Muscle layer of duodenum (tissue), 2 donors: ENCODE results near the gene OTX1.

Source experiments
- H3K27ac ChIP-seq: one replicate; pipeline ENCODE4 v1.7.0; 2013; ENCODE audit warnings: mild to moderate bottlenecking, low read length
- H3K27me3 ChIP-seq: one replicate; pipeline ENCODE4 v1.7.0; 2013; ENCODE audit warnings: low read depth, mild to moderate bottlenecking, control low read depth, low read length
- H3K36me3 ChIP-seq, 2 donors: one replicate each; pipeline ENCODE4 v1.7.0; 2013; ENCODE audit warnings: low read length in 2 of 2, control low read depth in 1 of 2, mild to moderate bottlenecking in 1 of 2; ENCODE audit not compliant: insufficient read depth in 2 of 2, control insufficient read depth in 1 of 2
- H3K4me1 ChIP-seq, 2 donors: one replicate each; pipeline ENCODE4 v1.7.0; 2013; ENCODE audit warnings: low read length in 2 of 2, mild to moderate bottlenecking in 2 of 2, control low read depth in 1 of 2, moderate library complexity in 1 of 2; ENCODE audit not compliant: insufficient read depth in 2 of 2, control insufficient read depth in 1 of 2
- H3K4me3 ChIP-seq, 2 donors: one replicate each; pipeline ENCODE4 v1.7.0; 2013; ENCODE audit warnings: low read length in 2 of 2, low read depth in 1 of 2, mild to moderate bottlenecking in 1 of 2
- H3K9me3 ChIP-seq, 2 donors: one replicate each; pipeline ENCODE4 v1.7.0; 2013; ENCODE audit warnings: low read length in 2 of 2, control low read depth in 1 of 2, mild to moderate bottlenecking in 1 of 2; ENCODE audit not compliant: control insufficient read depth in 1 of 2
- donor health status: healthy.

The OTX1 gene

DNA sequence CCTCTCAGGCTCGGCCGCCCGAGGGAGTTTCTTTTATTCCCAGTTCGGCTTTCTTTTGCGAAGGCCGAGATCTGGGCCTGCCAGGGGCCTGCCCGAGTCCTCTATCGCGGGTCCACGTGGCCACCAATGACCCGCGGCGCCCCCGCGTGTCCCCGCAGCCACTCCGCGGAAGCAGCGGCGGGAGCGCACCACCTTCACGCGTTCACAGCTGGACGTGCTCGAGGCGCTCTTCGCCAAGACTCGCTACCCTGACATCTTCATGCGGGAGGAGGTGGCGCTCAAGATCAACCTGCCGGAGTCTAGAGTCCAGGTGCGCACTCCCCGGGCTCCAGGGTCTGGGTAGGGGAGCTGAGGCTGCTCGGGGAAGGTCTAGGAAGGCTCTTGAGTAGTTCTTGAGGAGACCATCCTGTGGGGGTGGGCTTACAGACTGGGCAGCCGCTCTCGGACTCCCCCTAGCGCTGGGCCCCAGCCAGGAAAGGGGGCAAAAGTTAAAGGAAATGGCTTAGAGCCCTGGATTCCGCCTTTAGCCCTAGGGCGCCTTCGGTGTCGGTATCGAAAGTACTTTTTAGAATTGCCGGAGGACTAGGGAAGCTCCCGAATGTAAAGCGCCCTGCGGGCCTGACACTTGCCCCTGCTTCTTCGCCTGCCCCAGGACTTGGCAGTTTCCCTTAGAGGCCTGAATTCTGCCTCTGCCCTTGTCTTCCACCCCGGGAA lies 3.4 kb downstream of the OTX1 start:
- Histone ChIP-seq H3K27ac (no peak overlapping the region), H3K27me3 (peaks cover 91% of the 10 kb centered on the region), H3K36me3 (no peaks in the 10 kb centered on the region), H3K4me1 (peaks cover 15 to 72% of the 10 kb centered on the region in 2 donors), H3K9me3 (no peaks in the 10 kb centered on the region), H3K4me3 (peak overlapping the region; percentile 48 to 49)

GRCh38 chr2:63054841-63055225 lies 4.2 kb downstream of the OTX1 start:
- H3K27me3 ChIP-seq = peaks cover 88% of the 10 kb centered on the region
- H3K9me3 ChIP-seq = peaks cover 0 to 4% of the 10 kb centered on the region in 2 donors
- peaks cover 10 to 71% of the 10 kb centered on the region in 2 donors for H3K4me1 ChIP-seq
- no peaks in the 10 kb centered on the region for H3K36me3 ChIP-seq
- H3K27ac ChIP-seq = no peak overlapping the region
- peak overlapping the region in 1 of 2 donors; percentile 48 for H3K4me3 ChIP-seq

DNA sequence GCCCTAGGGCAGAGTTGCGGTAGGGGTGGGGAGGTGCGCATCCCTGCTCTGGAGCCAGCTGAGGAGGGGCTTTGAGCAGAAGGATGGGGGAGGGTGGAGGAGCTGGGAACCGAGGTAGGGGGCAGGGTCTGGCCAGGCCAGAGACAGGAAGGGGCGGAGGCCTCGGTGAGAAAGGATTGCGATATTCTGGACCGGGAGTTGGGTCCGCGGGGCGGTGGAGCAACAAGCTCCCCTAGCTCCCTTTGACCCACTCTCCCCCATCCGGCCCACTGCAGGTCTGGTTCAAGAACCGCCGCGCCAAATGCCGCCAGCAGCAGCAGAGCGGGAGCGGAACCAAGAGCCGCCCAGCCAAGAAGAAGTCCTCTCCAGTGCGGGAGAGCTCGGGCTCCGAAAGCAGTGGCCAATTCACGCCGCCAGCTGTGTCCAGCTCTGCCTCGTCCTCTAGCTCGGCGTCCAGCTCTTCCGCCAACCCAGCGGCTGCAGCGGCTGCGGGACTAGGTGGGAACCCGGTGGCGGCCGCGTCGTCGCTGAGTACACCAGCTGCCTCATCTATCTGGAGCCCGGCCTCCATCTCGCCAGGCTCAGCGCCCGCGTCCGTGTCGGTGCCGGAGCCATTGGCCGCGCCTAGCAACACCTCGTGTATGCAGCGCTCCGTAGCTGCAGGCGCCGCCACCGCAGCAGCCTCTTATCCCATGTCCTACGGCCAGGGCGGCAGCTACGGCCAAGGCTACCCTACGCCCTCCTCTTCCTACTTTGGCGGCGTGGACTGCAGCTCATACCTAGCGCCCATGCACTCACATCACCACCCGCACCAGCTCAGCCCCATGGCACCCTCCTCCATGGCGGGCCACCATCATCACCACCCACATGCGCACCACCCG lies 4.8 kb downstream of the OTX1 start:
- H3K27me3 ChIP-seq = peaks cover 91% of the 10 kb centered on the region
- H3K4me3 ChIP-seq = peak overlapping the region in 1 of 2 donors; percentile 37
- no peak overlapping the region for H3K27ac ChIP-seq
- H3K36me3 ChIP-seq = no peaks in the 10 kb centered on the region
- peaks cover 9 to 66% of the 10 kb centered on the region in 2 donors for H3K4me1 ChIP-seq
- H3K9me3 ChIP-seq = peaks cover 0 to 4% of the 10 kb centered on the region in 2 donors

- H3K9me3 ChIP-seq = peaks cover 0 to 4% of the 10 kb centered on the region in 2 donors
- no peaks in the 10 kb centered on the region for H3K36me3 ChIP-seq
- H3K4me3 ChIP-seq = peak overlapping the region in 1 of 2 donors; percentile 37
- no peak overlapping the region for H3K27ac ChIP-seq
- H3K4me1 ChIP-seq = peaks cover 9 to 58% of the 10 kb centered on the region in 2 donors
- peaks cover 90% of the 10 kb centered on the region for H3K27me3 ChIP-seq
These were observed 5.7 kb downstream of the OTX1 start for GRCh38 chr2:63056107-63057050.

DNA sequence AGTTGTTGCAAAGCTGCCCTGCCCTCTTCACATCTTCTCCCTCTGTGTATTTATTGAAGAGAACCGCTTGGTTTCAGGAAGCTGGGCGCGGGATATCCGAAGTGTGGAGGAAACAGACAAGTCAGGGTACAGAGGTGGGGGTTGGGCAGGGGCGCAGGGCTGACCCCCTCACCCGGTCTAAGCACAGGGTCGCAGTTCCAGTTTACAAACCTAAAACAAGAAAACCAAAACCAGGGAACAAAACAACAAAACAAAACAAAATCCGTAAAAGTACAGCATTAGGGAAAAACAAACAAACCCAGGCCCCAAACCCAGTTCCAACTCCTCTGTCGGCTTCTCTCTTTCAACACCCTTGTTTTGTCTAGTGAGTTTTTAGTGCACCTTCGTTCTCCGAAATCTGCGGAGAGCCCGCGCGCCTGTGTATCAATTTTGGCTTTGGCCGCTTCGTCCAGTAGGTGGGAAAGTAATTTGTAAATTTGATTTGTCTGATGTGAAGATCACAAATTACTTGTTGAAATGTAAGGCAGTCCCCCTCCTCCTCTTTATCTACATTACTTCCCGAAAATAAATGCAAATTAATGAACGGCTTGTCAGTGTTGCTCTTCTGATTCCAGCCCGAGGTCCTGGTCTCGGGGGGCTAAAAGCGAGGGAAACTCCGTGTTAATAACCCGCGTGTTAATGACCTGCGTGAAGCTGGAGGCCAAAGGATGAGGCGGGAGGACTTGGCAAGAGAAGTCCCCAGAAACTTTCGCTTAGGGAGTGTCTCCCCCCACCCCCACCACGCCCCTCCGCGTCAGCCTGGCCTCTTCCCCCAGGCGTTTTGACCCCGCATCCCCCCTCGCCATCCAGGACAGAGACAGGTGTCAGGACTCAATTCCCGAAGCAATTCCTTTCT lies 6.9 kb downstream of the OTX1 start:
- Histone ChIP-seq H3K9me3 (peaks cover 0 to 4% of the 10 kb centered on the region in 2 donors), H3K27ac (no peak overlapping the region), H3K4me3 (peak overlapping the region in 1 of 2 donors; percentile 47), H3K36me3 (no peaks in the 10 kb centered on the region), H3K4me1 (peaks cover 9 to 56% of the 10 kb centered on the region in 2 donors), H3K27me3 (peaks cover 86% of the 10 kb centered on the region)

- Histone ChIP-seq H3K9me3 (peaks cover 0 to 4% of the 10 kb centered on the region in 2 donors), H3K27ac (no peak overlapping the region), H3K4me3 (peak overlapping the region; percentile 12 to 47), H3K36me3 (no peaks in the 10 kb centered on the region), H3K27me3 (peaks cover 79% of the 10 kb centered on the region), H3K4me1 (peaks cover 9 to 51% of the 10 kb centered on the region in 2 donors)
These were observed 7.7 kb downstream of the OTX1 start for GRCh38 chr2:63058144-63058920.

DNA sequence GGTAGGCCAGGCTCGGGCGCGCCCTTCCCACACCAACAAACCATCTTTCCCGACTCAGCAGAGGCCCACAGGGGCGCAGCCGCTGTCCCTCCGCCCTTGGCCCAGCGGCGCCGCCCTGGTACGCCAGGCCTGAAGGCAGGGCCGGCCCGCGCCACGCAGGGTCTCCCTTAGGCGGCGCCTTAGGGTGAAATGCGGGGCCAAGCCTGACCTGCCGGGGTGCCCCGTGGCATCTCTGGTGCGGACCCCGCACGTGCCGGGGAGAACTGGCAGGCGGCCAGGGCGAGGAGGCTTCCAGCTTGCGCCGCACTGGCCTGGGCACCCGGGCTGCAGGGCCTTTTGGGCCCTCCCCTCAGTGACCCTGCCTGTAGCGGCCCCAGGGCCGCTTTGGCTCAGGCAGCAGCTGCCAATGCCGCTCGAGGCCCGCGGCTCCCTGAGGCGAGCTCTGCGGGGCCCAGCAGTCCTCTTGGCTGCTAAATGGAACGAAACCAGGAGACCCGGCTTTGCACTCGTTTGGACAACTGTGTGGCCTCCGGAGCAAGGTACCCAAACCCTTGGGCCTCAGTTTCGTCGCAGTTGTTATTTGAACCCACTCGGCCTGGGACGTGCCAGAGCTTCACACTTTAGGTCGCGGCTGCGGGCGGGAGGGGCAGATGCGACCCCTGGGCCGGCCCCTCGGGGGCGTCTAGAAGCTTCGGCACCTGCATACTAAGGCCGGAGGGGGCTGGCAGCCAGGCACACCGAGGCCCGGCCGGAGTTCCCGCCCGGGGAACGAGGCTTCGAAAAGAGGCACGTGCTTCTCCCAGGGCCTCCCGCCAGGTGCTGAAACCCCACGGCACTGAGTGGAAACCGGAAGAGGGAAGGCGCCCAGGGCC lies 8.5 kb downstream of the OTX1 start:
- peaks cover 9 to 47% of the 10 kb centered on the region in 2 donors for H3K4me1 ChIP-seq
- no peaks in the 10 kb centered on the region for H3K36me3 ChIP-seq
- H3K4me3 ChIP-seq = peak overlapping the region in 1 of 2 donors; percentile 47
- peaks cover 0 to 4% of the 10 kb centered on the region in 2 donors for H3K9me3 ChIP-seq
- peaks cover 70% of the 10 kb centered on the region for H3K27me3 ChIP-seq
- H3K27ac ChIP-seq = no peak overlapping the region

- H3K4me3 ChIP-seq = peak overlapping the region in 1 of 2 donors; percentile 47
- no peak overlapping the region for H3K27ac ChIP-seq
- H3K4me1 ChIP-seq = peaks cover 9 to 40% of the 10 kb centered on the region in 2 donors
- H3K27me3 ChIP-seq = peaks cover 66% of the 10 kb centered on the region
- H3K36me3 ChIP-seq = no peaks in the 10 kb centered on the region
- H3K9me3 ChIP-seq = peaks cover 0 to 4% of the 10 kb centered on the region in 2 donors
These were observed 9.3 kb downstream of the OTX1 start for GRCh38 chr2:63059793-63060471.
